ENCODE results near the gene PTPRG.

PTPRG gene

DNA sequence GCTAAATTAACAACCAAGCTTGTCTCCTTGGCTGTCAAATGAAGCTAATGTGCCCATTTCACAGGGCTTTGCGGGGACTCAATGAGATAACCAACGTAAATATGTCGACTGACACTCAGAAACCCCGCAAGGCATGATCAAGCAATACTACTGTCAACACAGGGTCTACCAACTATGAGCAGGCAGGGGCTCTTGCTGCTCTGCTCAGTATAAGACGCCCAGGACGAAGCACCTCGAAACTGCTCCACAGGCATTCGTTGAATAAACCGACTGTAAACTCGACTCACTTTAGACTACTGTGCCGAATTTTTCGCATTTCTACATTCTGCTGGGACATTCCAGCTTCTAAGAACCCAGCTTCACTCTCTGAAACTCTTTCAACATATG, 757.0 kb downstream of the PTPRG start:
- 23% methylated on average over 12 of the region's 12 CpGs for WGBS
- Histone ChIP-seq H3K4me1 (ENCODE audit: insufficient read depth, low read length) (peaks cover 5% of the 10 kb centered on the region; the same call in 1 of the 2 replicates), H3K9ac (ENCODE audit: low read depth, low read length) (peak overlapping the region; percentile 81), H3K4me3 (ENCODE audit: low read length) (peak overlapping the region; percentile 87), H3K27ac (ENCODE audit: low read depth, low read length) (no peak overlapping the region), H3K9me3 (ENCODE audit: insufficient read depth, low read depth, low read length) (peaks cover 2% of the 10 kb centered on the region; the same call in 1 of the 2 replicates), H3K36me3 (ENCODE audit: insufficient read depth, low read length) (peaks cover 18% of the 10 kb centered on the region), H3K27me3 (ENCODE audit: insufficient read depth, low read length) (no peaks in the 10 kb centered on the region)

DNA sequence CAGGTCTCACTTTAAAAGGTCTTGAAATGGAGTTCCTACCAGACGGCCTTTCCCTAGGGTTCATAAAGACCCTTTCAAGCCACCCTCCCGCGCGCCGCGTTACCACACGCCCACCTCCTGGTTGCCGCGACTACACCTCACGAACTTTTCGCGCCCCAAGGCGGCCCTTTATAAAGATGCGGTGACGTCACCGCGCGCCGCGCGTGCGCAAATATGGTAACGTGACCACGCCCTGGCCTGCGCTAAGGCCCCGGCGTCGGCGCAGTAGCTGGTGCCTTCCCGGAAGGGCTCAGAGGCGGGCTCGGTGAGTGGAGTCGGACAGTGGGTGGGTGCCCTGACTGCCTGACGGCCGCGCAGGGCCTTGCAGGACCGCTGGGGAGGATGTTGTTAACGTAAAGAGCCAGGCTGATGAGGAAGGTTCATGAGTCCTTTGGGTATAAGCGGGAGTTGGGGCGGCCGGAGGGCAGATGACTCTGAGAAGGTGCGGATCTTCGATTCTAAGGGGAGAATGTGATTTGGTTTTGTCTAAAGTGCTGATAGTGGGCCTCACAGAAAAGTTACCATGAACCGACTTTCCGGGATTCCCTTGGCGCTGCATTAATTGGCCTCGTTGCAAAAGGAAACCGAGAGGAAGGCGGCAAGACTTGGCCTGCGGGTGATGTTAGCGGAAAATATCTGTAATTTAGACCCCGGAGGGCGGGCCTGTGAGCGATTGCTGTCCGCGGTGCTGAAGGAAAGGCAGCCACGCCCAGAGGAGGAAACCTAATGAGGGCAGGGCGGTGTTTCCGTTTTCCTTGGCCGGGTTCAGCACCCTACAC, 757.6 kb downstream of the PTPRG start:
- Histone ChIP-seq H3K9me3 (ENCODE audit: insufficient read depth, low read depth, low read length) (peaks cover 2% of the 10 kb centered on the region; the same call in 1 of the 2 replicates), H3K27me3 (ENCODE audit: insufficient read depth, low read length) (no peaks in the 10 kb centered on the region), H3K36me3 (ENCODE audit: insufficient read depth, low read length) (peaks cover 18% of the 10 kb centered on the region), H3K27ac (ENCODE audit: low read depth, low read length) (no peak overlapping the region), H3K4me3 (ENCODE audit: low read length) (peak overlapping the region; percentile 87), H3K4me1 (ENCODE audit: insufficient read depth, low read length) (peaks cover 5% of the 10 kb centered on the region; the same call in 1 of the 2 replicates), H3K9ac (ENCODE audit: low read depth, low read length) (peak overlapping the region; percentile 81)
- 1% methylated on average over 60 of the region's 60 CpGs for WGBS

DNA sequence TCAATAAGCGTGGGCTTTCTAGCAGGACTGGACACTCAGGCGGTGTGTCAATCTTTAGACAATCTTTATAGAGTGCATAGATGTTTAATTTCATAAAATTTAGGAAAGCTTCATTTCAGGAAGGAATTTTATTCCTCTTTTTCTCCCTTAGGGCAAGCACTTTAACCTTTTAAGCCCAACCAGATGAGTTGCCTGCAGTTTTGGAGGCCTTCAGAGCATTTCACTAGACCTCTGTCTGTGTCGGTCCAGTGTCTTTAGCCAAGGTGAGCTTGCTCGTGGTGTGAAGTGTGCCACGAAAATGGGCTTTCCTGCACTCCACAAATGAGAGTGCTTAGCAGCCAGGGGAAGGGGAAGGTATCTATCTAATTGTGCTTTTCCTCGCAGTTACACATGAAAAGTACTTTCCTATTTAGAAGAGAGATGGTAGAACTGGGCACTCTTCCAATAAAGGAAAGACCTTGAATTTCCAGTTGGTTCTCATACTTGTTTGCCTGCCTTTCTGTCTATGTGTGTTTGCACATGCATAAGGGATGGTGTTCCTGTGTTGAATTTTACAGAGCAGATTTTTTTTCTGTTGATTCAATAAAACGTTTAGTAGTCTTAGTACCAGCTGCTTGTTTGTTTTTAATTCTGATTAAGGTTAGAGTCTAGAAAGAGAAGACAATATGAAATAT, 758.3 kb downstream of the PTPRG start:
- no peak overlapping the region for H3K27ac ChIP-seq (ENCODE audit: low read depth, low read length)
- peaks cover 18% of the 10 kb centered on the region for H3K36me3 ChIP-seq (ENCODE audit: insufficient read depth, low read length)
- no peak overlapping the region for H3K9ac ChIP-seq (ENCODE audit: low read depth, low read length)
- H3K4me3 ChIP-seq (ENCODE audit: low read length), result peak overlapping the region; percentile 87
- H3K27me3 ChIP-seq (ENCODE audit: insufficient read depth, low read length), result no peaks in the 10 kb centered on the region
- peaks cover 2% of the 10 kb centered on the region; the same call in 1 of the 2 replicates for H3K9me3 ChIP-seq (ENCODE audit: insufficient read depth, low read depth, low read length)
- peaks cover 5% of the 10 kb centered on the region; the same call in 1 of the 2 replicates for H3K4me1 ChIP-seq (ENCODE audit: insufficient read depth, low read length)
- WGBS, result 81% methylated on average over 6 of the region's 7 CpGs

DNA sequence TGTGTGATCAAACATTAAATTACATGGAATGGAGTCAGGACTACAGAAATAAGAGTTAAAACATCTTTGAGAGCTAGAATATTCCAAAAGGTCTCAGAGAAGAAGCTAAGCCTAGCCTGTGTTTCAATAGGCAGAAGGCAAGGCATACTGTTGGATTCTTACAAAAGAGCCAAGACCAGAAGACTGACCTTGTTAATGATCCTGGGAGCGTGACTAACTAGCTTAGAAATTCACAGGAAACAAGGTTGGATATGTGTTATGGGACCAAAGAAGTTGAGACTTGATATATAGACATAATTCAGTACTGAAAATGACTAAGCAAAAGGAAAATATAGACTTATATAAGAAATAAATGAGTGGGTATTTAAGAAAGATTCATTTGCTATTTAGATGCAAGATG, 761.9 kb downstream of the PTPRG start:
- H3K36me3 ChIP-seq (ENCODE audit: insufficient read depth, low read length), result peaks cover 13% of the 10 kb centered on the region

DNA sequence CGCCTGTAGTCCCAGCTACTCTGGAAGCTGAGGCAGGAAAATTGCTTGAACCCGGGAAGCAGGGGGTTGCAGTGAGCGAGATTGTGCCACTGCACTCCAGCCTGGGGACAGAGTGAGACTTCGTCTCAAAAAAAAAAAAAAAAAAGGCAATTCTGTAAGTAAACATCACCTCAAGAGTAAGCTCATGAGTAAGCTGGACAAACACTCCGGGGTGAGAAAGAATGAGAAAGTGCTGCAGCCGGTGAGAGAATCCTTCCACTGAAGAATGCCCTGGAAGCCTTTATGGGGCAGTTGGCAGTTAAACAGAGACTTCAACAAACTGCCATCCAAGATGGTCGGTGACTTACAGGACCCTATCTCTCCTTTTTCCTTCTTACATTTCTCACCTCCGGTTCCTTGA, 764.5 kb downstream of the PTPRG start:
- Histone ChIP-seq H3K9me3 (ENCODE audit: insufficient read depth, low read depth, low read length) (no peaks in the 10 kb centered on the region), H3K36me3 (ENCODE audit: insufficient read depth, low read length) (peaks cover 13% of the 10 kb centered on the region)
- WGBS, result 92% methylated on average over 8 of the region's 8 CpGs

More for the DNA sequence above, 761.9 kb downstream of the PTPRG start:
- H3K9me3 ChIP-seq (ENCODE audit: insufficient read depth, low read depth, low read length), result peaks cover 2% of the 10 kb centered on the region; the same call in 1 of the 2 replicates
- no peak overlapping the region for H3K9ac ChIP-seq (ENCODE audit: low read depth, low read length)
- H3K27ac ChIP-seq (ENCODE audit: low read depth, low read length), result no peak overlapping the region
- H3K27me3 ChIP-seq (ENCODE audit: insufficient read depth, low read length), result no peaks in the 10 kb centered on the region
- peaks cover 2% of the 10 kb centered on the region; the same call in 1 of the 2 replicates for H3K4me1 ChIP-seq (ENCODE audit: insufficient read depth, low read length)
- no peak overlapping the region for H3K4me3 ChIP-seq (ENCODE audit: low read length)
- WGBS, result 79% methylated on average over 1 of the region's 1 CpG

DNA sequence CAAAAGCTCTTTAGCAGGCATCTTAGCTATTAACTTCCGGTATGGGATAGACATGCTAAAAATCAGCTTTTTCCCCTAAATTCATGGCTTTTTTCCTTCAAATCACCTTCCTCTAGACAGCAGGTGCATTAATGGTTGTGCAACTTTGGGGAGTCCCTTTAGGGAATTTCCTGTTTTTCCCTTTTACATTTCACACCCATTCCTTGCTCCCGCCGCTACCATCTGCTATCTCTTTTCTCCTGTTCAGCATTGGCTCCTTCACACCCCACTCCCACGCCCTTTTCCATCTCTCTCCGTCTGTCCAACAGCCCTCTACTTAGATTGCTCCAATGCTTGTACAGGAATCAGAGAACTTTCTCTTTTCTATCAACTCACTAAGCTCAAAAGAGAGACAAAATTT, 768.6 kb downstream of the PTPRG start:
- Histone ChIP-seq H3K4me1 (ENCODE audit: insufficient read depth, low read length) (peaks cover 12% of the 10 kb centered on the region), H3K9ac (ENCODE audit: low read depth, low read length) (no peak overlapping the region), H3K27me3 (ENCODE audit: insufficient read depth, low read length) (no peaks in the 10 kb centered on the region), H3K27ac (ENCODE audit: low read depth, low read length) (no peak overlapping the region), H3K4me3 (ENCODE audit: low read length) (no peak overlapping the region), H3K36me3 (ENCODE audit: insufficient read depth, low read length) (no peaks in the 10 kb centered on the region), H3K9me3 (ENCODE audit: insufficient read depth, low read depth, low read length) (no peaks in the 10 kb centered on the region)
- WGBS, result 92% methylated on average over 5 of the region's 5 CpGs

More for the DNA sequence above, 764.5 kb downstream of the PTPRG start:
- Histone ChIP-seq H3K4me1 (ENCODE audit: insufficient read depth, low read length) (no peaks in the 10 kb centered on the region), H3K4me3 (ENCODE audit: low read length) (no peak overlapping the region), H3K9ac (ENCODE audit: low read depth, low read length) (no peak overlapping the region), H3K27me3 (ENCODE audit: insufficient read depth, low read length) (no peaks in the 10 kb centered on the region), H3K27ac (ENCODE audit: low read depth, low read length) (no peak overlapping the region)

DNA sequence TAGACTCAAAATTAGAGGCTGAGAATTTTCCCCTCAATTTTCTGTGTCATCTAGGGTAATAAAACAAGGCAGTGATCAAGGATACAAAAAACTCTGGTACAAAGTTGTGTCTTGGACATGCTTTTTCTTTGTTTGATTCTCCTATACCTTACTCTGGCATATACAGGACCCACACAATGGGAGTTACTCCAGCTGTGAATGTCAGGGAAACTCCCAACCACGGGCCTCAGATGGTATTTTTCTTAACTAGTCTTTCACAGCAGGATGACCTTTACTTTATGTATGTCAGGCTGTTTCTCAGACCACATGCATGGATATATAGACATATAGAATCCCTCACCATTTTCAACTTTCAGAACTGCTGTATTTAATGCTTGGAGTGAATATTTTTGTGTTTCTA, 770.6 kb downstream of the PTPRG start:
- Histone ChIP-seq H3K4me1 (ENCODE audit: insufficient read depth, low read length) (peaks cover 23% of the 10 kb centered on the region), H3K4me3 (ENCODE audit: low read length) (no peak overlapping the region), H3K9ac (ENCODE audit: low read depth, low read length) (no peak overlapping the region), H3K9me3 (ENCODE audit: insufficient read depth, low read depth, low read length) (no peaks in the 10 kb centered on the region), H3K27ac (ENCODE audit: low read depth, low read length) (no peak overlapping the region), H3K27me3 (ENCODE audit: insufficient read depth, low read length) (no peaks in the 10 kb centered on the region), H3K36me3 (ENCODE audit: insufficient read depth, low read length) (no peaks in the 10 kb centered on the region)
- WGBS, result 79% methylated on average over 1 of the region's 1 CpG

DNA sequence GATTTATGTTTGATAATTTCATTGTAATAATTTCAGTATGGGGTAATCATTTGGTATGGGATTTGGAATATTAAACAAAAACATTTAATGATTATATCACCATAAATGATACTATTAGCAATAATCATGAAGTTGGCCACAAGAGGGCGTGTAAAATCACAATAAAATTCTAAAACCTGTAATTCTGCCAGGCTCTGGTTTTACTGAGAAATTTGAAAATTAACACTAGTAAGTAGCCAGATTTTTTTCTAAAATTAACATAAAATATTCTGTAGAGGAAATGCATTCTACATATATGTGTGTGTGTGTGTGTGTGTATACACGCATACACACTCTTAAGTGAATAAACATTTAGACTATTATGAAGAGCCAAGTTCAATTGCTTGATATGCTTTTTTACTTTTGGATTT, 771.5 kb downstream of the PTPRG start:
- no peaks in the 10 kb centered on the region for H3K36me3 ChIP-seq (ENCODE audit: insufficient read depth, low read length)
- H3K9ac ChIP-seq (ENCODE audit: low read depth, low read length), result no peak overlapping the region
- H3K9me3 ChIP-seq (ENCODE audit: insufficient read depth, low read depth, low read length), result no peaks in the 10 kb centered on the region
- H3K27ac ChIP-seq (ENCODE audit: low read depth, low read length), result no peak overlapping the region
- no peak overlapping the region for H3K4me3 ChIP-seq (ENCODE audit: low read length)
- WGBS, result no CpG with 5 or more reads among the region's 2 CpGs
- H3K4me1 ChIP-seq (ENCODE audit: insufficient read depth, low read length), result peaks cover 23% of the 10 kb centered on the region
- no peaks in the 10 kb centered on the region for H3K27me3 ChIP-seq (ENCODE audit: insufficient read depth, low read length)

DNA sequence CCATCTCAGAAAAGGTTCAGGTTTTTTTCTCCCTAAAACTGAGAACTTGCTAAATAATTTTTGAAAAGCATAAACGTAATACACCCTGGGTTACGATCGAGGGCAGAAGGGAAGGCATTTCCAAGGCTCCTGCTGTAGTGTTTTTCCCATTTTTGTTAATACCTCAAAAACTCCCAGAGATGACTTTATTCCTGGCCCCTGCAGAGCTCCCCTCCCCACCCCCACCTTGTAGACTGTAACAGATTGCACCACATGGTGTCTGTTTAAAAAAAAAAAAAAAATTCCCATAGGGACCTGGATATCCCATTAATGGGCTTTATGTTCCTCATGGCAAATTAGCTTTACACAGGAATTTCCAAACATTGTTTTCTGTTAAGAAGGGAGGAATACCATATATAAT, 773.8 kb downstream of the PTPRG start:
- no peaks in the 10 kb centered on the region for H3K9me3 ChIP-seq (ENCODE audit: insufficient read depth, low read depth, low read length)
- 86% methylated on average over 3 of the region's 3 CpGs for WGBS
- no peak overlapping the region for H3K9ac ChIP-seq (ENCODE audit: low read depth, low read length)
- H3K4me1 ChIP-seq (ENCODE audit: insufficient read depth, low read length), result peaks cover 23% of the 10 kb centered on the region
- H3K27ac ChIP-seq (ENCODE audit: low read depth, low read length), result no peak overlapping the region
- H3K4me3 ChIP-seq (ENCODE audit: low read length), result no peak overlapping the region
- no peaks in the 10 kb centered on the region for H3K36me3 ChIP-seq (ENCODE audit: insufficient read depth, low read length)
- H3K27me3 ChIP-seq (ENCODE audit: insufficient read depth, low read length), result no peaks in the 10 kb centered on the region

DNA sequence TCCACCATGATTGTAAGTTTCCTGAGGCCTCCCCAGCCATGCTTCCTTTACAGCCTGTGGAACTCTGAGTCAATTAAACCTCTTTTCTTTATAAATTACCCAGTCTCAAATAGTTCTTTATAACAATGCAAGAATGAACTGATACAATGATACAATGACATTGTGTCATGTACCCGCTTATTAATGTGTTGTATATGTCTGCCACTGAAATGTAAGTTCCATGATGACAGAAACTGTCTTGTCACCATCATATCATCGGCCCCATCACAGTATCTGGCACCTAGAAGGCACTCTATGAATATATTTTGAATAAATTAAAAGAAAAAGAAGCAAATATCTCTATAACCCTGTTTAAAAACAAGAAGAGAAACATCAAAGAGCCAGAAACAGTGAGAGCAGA, 782.4 kb downstream of the PTPRG start:
- WGBS, result 100% methylated on average over 1 of the region's 2 CpGs
- no peaks in the 10 kb centered on the region for H3K36me3 ChIP-seq (ENCODE audit: insufficient read depth, low read length)

More for the DNA sequence above, 782.4 kb downstream of the PTPRG start:
- H3K4me3 ChIP-seq (ENCODE audit: low read length), result no peak overlapping the region
- H3K27me3 ChIP-seq (ENCODE audit: insufficient read depth, low read length), result no peaks in the 10 kb centered on the region
- no peaks in the 10 kb centered on the region for H3K4me1 ChIP-seq (ENCODE audit: insufficient read depth, low read length)
- no peak overlapping the region for H3K27ac ChIP-seq (ENCODE audit: low read depth, low read length)
- no peak overlapping the region for H3K9ac ChIP-seq (ENCODE audit: low read depth, low read length)
- H3K9me3 ChIP-seq (ENCODE audit: insufficient read depth, low read depth, low read length), result no peaks in the 10 kb centered on the region

Measured in HUES64 (cell line).